HEK293T (cell line): Measurements from ENCODE around the gene ABCC6.

Source experiments
- CTBP1 ChIP-seq: fragments of 450-650 bp; IDR thresholded peaks from 2 replicates; pipeline ENCODE4 v1.6.1; 2016; ENCODE audit warnings: borderline replicate concordance
- FOXK2 ChIP-seq: fragments of 450-650 bp; IDR thresholded peaks from 2 replicates; pipeline ENCODE4 v1.6.1; 2016; ENCODE audit warnings: mild to moderate bottlenecking
- HDGF ChIP-seq: fragments of 450-650 bp; IDR thresholded peaks from 2 replicates; pipeline ENCODE4 v1.6.1; 2017; ENCODE audit warnings: antibody characterized with exemption, borderline replicate concordance
- TARDBP ChIP-seq: fragments of 450-650 bp; IDR thresholded peaks from 2 replicates; pipeline ENCODE4 v1.6.1; 2016

DNA sequence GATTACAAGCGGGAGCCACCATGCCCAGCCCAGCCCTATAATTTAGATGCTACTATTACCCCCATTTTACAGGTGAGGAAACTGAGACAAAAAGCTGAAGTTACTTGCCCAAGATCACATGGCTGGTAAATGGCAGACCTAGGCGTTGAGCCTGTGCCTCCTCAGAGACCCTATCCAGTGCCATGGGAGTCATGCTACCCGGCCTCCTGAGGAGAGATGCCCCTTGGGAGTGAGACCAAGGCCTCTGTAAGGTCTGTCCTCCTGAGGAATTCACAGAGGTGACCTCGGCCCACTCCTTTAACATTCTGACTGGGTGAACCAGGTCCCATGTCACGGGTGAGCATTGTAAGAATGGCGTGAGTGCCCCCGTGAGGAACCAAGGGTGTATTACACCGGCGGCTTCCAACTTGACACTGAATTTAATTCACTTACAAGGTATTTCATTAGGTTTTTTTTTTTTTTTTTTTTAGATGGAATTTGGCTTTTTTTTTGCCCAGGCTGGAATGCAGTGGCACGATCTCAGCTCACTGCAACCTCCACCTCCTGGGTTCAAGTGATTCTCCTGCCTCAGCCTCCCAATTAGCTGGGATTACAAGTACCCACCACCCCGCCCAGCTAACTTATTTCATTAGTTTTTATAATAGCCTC, 95.7 kb downstream of the ABCC6 start:
- no peak for TF ChIP-seq TARDBP
- TF ChIP-seq FOXK2 = no peak
- TF ChIP-seq CTBP1 = no peak
- TF ChIP-seq HDGF = no peak
